ENCODE measurements around the gene COL18A1.
A peak's percentile ranks its signal among the peaks of the same experiment; 100 is the strongest.

- TF ChIP-seq, protein P1, sequence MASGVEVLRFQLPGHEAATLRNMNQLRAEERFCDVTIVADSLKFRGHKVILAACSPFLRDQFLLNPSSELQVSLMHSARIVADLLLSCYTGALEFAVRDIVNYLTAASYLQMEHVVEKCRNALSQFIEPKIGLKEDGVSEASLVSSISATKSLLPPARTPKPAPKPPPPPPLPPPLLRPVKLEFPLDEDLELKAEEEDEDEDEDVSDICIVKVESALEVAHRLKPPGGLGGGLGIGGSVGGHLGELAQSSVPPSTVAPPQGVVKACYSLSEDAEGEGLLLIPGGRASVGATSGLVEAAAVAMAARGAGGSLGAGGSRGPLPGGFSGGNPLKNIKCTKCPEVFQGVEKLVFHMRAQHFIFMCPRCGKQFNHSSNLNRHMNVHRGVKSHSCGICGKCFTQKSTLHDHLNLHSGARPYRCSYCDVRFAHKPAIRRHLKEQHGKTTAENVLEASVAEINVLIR (CRISPR knock-in tag; IDR thresholded peaks at IDR 0.05), result no peak
- TF ChIP-seq, protein P2, sequence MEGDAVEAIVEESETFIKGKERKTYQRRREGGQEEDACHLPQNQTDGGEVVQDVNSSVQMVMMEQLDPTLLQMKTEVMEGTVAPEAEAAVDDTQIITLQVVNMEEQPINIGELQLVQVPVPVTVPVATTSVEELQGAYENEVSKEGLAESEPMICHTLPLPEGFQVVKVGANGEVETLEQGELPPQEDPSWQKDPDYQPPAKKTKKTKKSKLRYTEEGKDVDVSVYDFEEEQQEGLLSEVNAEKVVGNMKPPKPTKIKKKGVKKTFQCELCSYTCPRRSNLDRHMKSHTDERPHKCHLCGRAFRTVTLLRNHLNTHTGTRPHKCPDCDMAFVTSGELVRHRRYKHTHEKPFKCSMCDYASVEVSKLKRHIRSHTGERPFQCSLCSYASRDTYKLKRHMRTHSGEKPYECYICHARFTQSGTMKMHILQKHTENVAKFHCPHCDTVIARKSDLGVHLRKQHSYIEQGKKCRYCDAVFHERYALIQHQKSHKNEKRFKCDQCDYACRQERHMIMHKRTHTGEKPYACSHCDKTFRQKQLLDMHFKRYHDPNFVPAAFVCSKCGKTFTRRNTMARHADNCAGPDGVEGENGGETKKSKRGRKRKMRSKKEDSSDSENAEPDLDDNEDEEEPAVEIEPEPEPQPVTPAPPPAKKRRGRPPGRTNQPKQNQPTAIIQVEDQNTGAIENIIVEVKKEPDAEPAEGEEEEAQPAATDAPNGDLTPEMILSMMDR (IDR thresholded peaks at IDR 0.05 in 2 of 3, conservative IDR thresholded peaks at IDR 0.05 in 1 of 3; ENCODE audit: insufficient read depth in 2 of 3, low read depth in 1 of 3, low read length in 3 of 3), result peak; percentile 79 to 92 (median 82)
Measured at GRCh38 chr21:45554477-45555175, 149.7 kb downstream of the COL18A1 start.
